Right forelimb (tissue), 1 donor: ENCODE data around the gene LYPD8.

Experiments
- DNase-seq: peaks from one replicate; pipeline ENCODE4 v3.0.0-alpha.2; 2018

The LYPD8 gene

DNA sequence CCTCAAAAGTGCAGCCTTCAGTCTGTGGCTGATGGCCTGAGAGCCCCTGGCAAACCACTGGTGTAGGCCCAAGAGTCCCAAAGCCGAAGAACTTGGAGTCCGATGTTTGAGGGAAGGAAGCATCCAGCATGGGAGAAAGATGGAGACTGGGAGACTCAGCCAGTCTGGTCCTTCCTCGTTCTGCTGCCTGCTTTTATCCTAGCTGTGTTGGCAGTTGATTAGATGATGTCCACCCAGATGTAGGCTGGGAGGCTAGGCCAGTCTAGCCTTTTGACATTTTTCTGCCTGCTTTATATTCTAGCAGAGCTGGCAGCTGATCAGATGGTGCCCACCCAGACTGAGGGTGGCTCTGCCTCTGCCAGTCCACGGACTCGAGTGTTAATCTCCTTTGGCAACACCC, 1.1 kb upstream of the LYPD8 start:
- DNase-seq: no peak

GRCh38 chr1:248756151-248756550, 592 bp upstream of the LYPD8 start:
- no peak for DNase-seq

DNA sequence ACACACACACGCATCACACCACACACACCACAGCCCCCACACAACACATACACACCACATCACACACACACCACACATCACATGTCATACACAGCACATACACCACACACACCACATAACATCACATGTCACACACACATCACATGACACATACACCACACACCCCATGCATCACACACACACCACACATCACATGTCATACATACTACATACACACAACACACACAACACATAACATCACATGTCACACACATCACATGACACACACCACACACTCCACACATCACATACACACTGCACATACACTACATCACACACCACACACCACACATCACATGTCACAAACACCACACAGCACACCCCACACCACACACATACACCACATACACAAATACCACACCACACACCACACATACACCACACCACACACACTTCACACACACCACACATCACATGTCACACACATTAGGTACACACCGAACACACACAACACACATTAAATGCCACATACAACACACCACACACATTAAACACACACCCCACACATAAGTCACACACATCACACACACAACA, 1.8 kb downstream of the LYPD8 start:
- no peak for DNase-seq

DNA sequence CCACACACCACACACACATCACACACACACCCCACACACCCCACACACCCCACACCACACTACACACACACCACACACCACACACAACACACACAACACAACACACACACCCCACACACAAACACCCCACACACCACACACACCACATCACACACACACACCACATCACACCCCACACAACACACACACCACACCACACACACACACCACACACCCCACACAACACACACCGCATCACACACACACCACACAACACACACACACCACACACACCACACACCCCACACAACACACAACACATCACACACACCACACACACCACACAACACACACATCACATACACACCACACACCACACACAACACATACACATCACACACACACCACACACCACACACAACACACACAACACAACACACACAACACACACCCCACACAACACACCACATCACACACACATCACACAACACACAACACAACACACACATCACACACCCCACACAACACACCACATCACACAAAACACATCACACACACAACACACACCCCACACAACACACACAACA, 2.4 kb downstream of the LYPD8 start:
- no peak for DNase-seq

- no peak for DNase-seq
These were observed 3.2 kb downstream of the LYPD8 start for GRCh38 chr1:248752161-248753028.

DNA sequence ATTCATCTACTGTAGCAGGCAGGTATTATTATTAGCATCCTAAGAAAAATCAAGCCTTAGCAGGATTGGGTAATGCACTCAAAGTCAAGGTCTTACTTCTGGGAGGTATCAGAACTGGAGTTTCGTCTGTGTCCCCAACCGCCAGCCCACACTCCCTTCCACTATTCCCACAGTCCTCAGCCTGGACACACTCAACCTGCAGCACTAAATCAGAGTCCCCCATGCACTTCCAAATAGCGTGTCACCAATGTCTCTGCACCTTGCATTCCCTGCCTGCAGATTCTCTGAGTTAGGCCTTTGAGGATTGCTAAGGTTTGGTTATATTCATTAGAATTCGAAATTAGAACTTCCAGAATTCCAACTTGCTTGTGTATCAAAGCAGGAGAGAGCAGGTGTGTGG, 3.9 kb downstream of the LYPD8 start:
- DNase-seq: no peak

DNA sequence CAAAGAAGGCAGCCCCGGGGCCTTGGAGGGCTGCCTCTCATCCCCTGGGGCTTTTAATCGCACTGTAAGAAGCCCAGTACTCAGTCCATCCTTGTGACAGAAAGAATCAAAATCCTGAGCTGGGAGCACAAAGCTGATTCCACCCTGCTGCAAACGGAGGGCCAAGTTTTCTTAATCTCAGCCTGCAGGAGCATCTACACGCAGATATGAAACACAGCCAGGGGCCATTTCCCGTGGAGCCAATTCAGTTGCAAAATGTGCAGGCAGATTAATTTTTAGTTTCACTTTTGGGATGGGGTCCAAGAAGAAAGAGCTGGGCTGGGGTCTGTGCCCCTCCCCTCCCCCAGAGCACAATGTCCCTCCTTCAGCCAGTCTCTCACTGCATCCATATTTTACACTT, 4.4 kb downstream of the LYPD8 start:
- DNase-seq: no peak

DNA sequence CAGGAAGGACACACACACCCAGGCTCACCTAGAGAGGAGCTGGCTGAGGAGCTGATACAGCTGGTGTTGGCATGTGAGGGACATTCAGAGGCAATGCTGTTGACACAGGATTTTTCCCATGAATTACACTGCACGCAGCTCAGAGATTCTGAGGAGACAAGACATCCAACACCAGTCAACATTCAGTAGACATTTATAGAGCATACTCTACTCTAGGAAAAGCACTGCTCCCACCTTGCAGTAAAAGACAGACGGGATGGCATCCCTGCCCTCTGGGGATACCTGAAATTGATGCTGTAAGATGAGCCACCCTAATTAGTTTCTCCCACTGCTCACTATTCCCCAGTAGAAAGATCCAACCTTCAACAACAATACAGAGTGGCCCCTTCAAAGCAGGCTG, 5.1 kb downstream of the LYPD8 start:
- DNase-seq: no peak

DNA sequence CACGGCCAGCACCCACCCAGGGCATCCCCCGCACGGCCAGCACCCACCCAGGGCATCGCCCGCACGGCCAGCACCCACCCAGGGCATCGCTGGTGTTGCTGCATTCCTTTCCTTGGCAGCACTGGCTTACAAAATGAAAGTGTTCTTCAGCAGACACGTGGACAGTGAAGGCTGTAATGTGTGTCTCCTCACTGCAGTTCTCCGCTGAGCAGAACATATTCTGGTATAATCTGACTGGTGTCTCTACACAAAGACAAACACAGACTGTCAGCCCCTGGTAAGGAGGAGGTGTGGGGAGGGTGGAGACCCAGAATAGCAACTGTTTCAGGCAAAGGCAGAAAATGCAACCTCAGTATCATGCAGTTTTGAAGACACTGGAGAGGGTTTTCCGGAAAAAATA, 7.3 kb downstream of the LYPD8 start:
- DNase-seq: no peak

DNA sequence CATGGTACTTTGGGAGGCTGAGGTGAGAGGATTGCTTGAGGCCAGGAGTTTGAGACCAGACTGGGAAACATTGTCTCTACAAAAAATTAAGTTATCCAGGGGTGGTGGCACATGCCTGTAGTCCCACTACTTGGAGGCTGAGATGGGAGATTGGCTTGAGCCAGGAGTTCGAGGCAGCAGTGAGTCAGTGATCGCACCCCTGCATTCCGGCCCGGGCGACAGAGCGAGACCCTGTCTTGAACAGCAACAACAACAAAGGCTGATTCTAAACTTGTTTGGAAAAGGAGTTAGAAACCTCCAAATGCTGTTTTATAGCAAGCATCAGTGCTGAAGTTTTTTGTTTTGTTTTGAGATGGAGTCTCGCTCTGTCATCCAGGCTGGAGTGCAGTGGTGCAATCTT, 14.7 kb downstream of the LYPD8 start:
- DNase-seq: no peak

GRCh38 chr1:248739572-248740205, 15.9 kb downstream of the LYPD8 start:
- DNase-seq: no peak

DNA sequence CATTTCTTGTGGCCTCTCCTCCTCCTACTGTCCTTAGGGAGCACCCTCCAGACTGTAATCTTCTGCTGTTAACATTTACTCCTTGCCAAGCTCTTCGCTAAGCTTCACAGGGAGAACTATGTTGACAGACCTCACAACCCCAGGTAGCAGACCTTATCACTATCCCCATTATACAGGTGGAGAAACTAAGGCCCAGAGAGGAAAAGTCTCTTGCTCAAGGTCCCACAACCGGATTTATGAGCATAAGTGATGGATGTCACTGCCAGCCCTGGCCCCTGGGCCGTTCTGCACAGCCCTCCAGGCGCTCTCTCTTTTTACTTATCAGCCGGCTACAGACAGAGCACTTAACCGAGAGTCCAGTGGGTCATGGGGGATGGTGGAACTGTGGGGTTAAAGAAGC, 18.1 kb downstream of the LYPD8 start:
- DNase-seq: no peak

DNA sequence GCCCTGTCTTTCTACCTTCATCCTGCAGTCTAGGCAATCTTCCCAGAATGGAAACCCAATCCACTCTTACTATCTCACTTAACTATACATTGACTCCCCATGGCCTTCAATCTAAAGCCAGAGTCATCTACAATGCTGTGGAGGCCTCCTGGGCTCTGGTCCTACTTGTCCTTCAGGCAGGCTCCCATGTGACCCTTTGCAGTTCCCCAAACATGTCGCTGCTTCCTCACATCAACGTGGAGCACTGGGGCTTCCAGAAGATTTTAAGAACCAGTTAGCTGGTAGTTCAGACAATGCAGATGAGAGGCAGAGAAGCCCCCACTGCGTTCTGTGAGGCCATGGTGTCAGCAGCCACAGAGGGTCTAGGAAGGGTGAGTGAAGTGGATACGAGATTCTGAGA, 18.6 kb downstream of the LYPD8 start:
- no peak for DNase-seq

- DNase-seq: no peak
These were observed 22.0 kb downstream of the LYPD8 start for GRCh38 chr1:248733566-248733965.

DNA sequence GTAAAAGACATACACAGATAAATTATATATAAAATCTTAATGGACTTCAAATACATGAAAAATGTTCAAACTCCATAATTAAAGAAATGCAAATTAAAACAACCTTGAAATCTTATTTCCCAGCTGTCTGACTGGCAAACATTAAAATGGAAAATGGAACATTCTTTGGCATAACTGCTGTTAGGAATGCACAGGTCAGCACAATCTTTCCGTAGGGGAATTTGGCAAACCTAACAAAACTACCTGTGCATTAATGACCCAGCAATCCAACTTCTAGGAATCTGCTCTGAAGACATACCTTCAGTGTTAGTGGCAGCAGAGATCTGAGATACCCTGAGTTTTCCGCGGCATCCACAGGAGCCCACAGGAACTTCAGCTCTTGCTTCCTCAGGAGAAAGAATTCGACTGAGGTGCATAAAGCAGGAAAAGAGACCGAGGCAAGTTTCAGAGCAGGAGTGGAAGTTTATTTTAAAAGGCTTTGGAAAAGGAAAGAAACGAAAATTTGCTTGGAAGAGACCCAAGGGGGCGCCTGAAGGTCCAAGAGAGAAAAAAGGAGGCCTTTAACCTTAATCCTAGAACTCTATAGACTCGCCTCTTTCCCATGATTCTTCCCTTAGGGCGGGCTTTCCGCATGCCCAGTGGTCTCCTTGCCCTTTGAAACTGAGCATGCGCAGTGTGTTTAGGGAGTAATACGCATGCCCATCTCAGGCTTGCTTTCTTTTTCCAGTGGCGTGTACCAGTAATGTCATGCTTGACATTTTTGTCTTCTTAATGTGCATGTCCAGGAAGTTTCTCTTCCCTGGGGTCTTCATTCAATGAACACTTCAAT, 24.8 kb downstream of the LYPD8 start:
- no peak for DNase-seq

DNA sequence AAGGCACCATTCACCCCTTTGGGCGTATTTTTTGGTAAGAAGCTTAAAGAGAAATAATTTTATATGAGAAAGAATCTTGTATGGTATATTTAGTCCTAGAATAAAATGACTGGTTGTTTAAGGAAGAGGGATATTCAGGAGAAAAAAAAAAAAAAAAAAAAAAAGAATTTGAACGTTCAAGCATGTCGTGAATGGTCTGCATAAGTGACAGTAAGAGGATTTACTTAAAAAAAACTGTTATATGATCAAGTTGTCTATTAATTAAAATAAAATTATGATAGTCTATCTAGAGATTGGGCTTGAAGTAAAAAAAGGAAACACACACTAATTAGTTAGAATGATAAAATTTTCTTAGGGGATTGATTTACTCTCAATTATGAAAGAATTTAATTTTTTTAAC, 41.3 kb downstream of the LYPD8 start:
- DNase-seq: no peak

DNA sequence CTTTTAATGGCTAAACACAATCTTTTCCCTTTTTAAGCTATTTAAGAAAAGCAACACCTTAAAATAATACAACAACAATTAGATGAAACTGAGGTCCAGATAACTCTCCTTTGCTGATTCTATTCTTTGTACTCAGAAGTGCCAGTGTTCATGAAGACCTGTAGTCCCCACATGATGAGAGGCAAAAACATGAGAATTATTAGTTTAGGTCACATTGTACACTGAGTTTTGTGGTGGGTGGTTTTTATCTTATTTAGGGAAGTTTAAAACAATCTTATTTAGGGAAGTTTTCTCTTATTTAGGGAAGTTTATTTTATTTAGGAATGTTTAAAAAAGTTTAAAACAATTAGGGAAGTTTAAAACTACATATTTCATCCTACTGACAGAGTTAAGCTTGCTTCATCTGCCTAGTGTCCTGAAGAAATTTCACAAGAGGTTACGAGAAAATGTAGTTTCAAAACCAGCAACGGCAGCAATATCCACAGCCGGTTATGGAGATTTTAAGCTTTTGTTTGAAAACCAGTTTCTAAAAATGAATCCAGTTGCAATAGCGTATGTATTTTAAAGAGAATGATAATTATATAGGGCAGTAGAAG, 45.2 kb downstream of the LYPD8 start:
- DNase-seq: no peak

- DNase-seq: no peak
These were observed 51.0 kb downstream of the LYPD8 start for GRCh38 chr1:248704606-248705005.

DNA sequence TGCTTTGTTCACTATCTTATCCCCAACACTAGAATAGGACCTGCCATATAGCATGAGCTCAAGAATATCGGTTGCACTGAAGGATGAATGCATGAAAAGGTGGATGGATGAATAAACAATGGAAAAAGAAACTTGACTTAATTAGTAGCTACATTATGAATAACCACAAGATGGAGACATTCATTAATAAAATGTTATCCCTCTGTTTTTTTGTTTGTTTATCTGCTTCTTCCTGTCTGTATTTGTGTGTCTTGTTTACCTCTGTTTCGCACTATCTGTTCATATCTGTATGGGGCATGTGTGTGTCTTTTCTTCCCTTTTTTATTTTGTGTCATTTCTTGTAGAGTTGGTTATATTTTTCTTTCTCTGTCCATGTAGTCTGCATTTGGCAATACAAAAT, 51.9 kb downstream of the LYPD8 start:
- no peak for DNase-seq

DNA sequence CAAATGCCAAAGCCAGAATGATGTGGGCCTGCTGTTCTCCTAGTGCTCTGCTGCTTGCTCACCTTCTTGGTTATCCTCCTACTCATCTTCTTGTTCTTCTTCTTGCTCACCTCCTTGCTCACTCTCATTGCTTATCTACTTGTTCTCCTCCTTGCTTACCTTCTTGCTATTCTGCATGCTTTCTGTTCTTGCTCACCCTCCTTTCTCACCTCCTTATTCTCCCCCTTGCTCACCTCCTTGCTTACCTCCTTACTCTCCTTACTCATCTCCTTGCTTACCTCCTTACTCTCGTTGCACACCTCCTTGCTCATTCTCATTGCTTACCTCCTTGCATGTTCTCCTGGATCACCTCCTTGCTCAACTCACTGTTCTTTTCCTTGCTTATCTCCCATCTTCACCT, 52.8 kb downstream of the LYPD8 start, which contains the start of gene OR14I1:
Gene OR14I1 (minus strand): TSS at position 53 of the 400 bp plus-strand sequence.
- DNase-seq: no peak

DNA sequence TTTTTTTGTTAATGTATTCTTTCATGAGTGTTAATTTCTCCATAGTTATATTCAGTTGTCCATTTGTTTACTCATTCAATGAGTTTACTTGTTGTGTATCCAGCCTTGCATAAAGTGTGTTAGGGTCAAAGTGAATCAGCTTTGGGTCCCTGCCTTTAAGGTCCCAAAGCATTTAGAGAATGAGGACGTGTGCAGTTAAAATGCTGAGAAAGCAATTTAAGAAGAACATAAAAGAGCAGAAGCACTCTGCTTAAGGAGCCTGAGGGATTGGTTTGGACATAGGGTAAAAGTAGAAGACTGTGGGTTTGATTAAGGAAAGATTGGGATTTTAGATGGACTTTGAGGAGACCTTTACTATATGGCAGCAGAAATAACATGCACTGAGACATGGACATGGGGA, 56.5 kb downstream of the LYPD8 start:
- no peak for DNase-seq

DNA sequence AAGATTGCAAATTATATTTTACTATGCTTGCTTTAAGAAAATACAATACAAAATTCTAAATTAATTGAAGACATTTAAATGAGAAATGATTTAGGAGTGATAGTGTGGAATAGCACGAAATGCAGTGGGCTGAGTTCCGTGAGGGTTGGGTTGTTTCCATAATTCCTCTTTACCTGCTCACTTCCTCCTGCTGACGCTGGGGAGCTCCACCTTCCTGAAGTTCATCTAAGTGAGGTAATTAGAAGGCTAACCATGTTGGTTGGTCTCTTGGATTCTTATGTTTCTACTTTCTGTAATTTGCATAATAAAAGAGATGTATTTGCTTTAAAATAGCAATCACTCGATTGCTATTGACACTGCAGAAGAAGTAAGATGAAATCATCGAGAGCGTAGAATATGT, 57.7 kb downstream of the LYPD8 start:
- no peak for DNase-seq

GRCh38 chr1:248696774-248697173, 58.8 kb downstream of the LYPD8 start:
- no peak for DNase-seq
